ENCODE data around the gene ST6GALNAC1. TPM values are rescaled to one million over a fixed set of nuclear protein-coding genes. Genes with fewer than 3 reads are reported as not detected.

Gene ST6GALNAC1
- total and polyA plus RNA-seq, 10 of the 15 experiments (the other 5 are each of a cell fraction or from before 2014, with no cell fraction given): 0.08 TPM; not detected in 9

- no peaks in the 10 kb centered on the region; the same call in 1 of the 3 replicates for H3K9me3 ChIP-seq (replicated peaks; ENCODE audit: control insufficient read depth, insufficient read depth, low read length)
- H4K20me1 ChIP-seq (ENCODE audit: control insufficient read depth, insufficient read depth): no peaks in the 10 kb centered on the region
- intact Hi-C loops (cut with micrococcal nuclease; ENCODE audit: unreplicated experiment): no loop called here
- RAD21 ChIA-PET (ENCODE audit: unreplicated experiment): no interaction called here
- no peak overlapping the region for H3K27ac ChIP-seq (ENCODE audit: control insufficient read depth, insufficient read depth)
- POLR2A ChIA-PET: no interaction called here
- H3K4me3 ChIP-seq: no peak overlapping the region
- H3K4me2 ChIP-seq (ENCODE audit: control insufficient read depth, insufficient read depth): no peak overlapping the region
- H3K27me3 ChIP-seq (replicated peaks in 1 of 2; ENCODE audit: control insufficient read depth in 2 of 2, insufficient read depth in 2 of 2, low read length in 1 of 2): peaks cover 0 to 1% of the 10 kb centered on the region in 2 experiments; a peak in 2 of 4 replicates
- no peak overlapping the region for H2AFZ ChIP-seq (ENCODE audit: control insufficient read depth, low read depth, low read length)
- no peaks in the 10 kb centered on the region for H3K79me2 ChIP-seq (ENCODE audit: control insufficient read depth, insufficient read depth, low read length)
- H3K36me3 ChIP-seq (ENCODE audit: control insufficient read depth in 2 of 2, insufficient read depth in 2 of 2, low read length in 1 of 2): no peaks in the 10 kb centered on the region
- SMC1A ChIA-PET (ENCODE audit: uncharacterized antibody, unreplicated experiment): no interaction called here
- H3K4me1 ChIP-seq (ENCODE audit: control insufficient read depth, insufficient read depth, low read length): no peaks in the 10 kb centered on the region
- FAIRE-seq (no peak), DNase-seq (ENCODE audit: low read depth, low spot score) (no peak), ATAC-seq (no peak)
- BruUV-seq (replicated peaks): no TSS peak
- WGBS (ENCODE audit: insufficient coverage, insufficient replicate concordance, low lambda C conversion rate, missing lambda C conversion rate): 22% methylated on average over 6 of the region's 6 CpGs
- H3K9ac ChIP-seq (ENCODE audit: control insufficient read depth, insufficient read depth, low read length): no peak overlapping the region
- CTCF ChIA-PET: no interaction called here
- in situ Hi-C loops (cut with MboI): no loop called here
- TF ChIP-seq RAD21 (IDR thresholded peaks at IDR 0.05; ENCODE audit: insufficient read depth, low read depth, low read length): no peak
- TF ChIP-seq ZNF622 (IDR thresholded peaks at IDR 0.05): no peak
- TF ChIP-seq ZNF24 (IDR thresholded peaks at IDR 0.05): no peak
- no peak for TF ChIP-seq RCOR1 (conservative IDR thresholded peaks at IDR 0.05; ENCODE audit: low read depth, low read length)
- TF ChIP-seq GATAD2B (conservative IDR thresholded peaks at IDR 0.05; ENCODE audit: low read depth): no peak
- TF ChIP-seq STAT3 (IDR thresholded peaks at IDR 0.05; ENCODE audit: low read depth, low read length): no peak
- TF ChIP-seq PML (IDR thresholded peaks at IDR 0.05; ENCODE audit: low read length): no peak
- TF ChIP-seq SMC3 (IDR thresholded peaks at IDR 0.05; ENCODE audit: borderline replicate concordance, low read length): no peak
- TF ChIP-seq JUNB (IDR thresholded peaks at IDR 0.05): no peak
- no peak for TF ChIP-seq NR2C1 (IDR thresholded peaks at IDR 0.05)
- no peak for TF ChIP-seq FOXK2 (IDR thresholded peaks at IDR 0.05)
- no peak for TF ChIP-seq FOS (IDR thresholded peaks at IDR 0.05; ENCODE audit: borderline replicate concordance, extremely low read depth, insufficient read length)
- no peak for TF ChIP-seq RFX5 (IDR thresholded peaks at IDR 0.05; ENCODE audit: low read depth, low read length)
- no peak for TF ChIP-seq ATF3 (IDR thresholded peaks at IDR 0.05; ENCODE audit: borderline replicate concordance, extremely low read depth, low read depth, low read length)
- no peak for TF ChIP-seq ZBTB40 (IDR thresholded peaks at IDR 0.05; ENCODE audit: borderline replicate concordance)
- TF ChIP-seq ASH2L (IDR thresholded peaks at IDR 0.05; ENCODE audit: borderline replicate concordance, low read depth): no peak
- no peak for TF ChIP-seq RUNX3 (IDR thresholded peaks at IDR 0.05; ENCODE audit: low read length)
- no peak for TF ChIP-seq NFYB (IDR thresholded peaks at IDR 0.05; ENCODE audit: insufficient read depth, low read depth, low read length)
- TF ChIP-seq CEBPZ (IDR thresholded peaks at IDR 0.05; ENCODE audit: low read depth, low read length): no peak
Measured at GRCh38 chr17:76642994-76643393, 563 bp downstream of the ST6GALNAC1 start.
